NCI-H2107 (cell line): Measurements from ENCODE around the gene C1QTNF12.

Experiments
- DNase-seq: peaks from one replicate; lab custom pipeline; 2025; lab: John Stamatoyannopoulos, UW

The C1QTNF12 gene

DNA sequence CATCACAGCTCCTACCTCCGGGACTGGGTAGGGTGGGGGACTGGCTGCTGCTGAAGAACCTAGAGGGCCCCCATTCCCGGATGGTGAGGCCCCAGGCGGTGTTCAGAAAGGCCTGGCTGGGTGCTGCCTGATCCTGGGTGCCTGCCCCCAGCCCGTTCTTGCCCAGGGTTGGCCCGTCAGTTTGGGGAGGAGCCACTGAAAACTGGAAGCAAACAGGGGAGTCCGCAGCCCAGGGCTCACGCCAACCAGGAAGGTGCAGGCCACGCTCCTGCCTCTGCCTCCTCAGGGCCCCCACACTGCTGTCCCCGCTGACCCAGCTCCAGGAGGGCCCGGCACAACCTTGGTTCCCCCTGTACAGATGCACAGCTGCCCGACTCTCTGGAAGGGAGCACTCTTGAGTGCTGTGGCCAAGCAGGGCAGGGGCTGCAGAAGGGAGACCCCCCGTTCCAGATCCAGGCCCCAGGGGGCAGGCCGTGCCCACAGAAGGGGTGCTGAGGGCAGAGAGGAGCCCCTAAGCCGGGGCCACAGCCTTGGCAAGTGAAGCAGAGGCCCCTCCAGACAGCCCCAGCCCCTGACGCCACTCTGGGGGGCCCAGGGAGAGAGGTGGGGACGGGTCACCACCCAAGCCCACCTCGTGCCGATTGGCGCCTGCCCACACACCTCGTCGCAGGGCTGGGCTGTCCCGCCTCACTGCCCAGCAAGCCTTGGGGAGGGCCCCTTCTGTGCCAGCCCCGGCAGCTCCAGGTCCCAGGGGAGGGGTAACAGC, 5.5 kb downstream of the C1QTNF12 start:
- no peak for DNase-seq

DNA sequence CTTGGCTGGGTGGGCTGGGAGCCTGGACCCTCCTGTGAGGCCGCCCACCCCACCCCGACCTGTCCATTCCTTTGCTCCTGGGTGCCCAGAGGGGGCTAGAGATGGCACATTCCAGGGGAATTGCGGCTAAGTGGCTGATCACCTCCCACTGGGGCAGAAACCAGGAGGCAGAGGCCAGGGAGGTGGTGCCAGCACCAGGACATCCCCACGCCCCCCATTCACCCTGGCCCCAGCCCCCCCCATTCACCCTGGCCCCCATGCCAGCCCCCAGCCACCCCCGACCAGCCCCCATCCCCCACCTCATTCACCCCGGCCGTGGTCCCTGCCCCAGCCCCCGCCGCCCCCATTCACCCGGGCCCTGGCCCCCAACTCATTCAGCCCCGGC, 6.2 kb downstream of the C1QTNF12 start:
- DNase-seq, result no peak

DNA sequence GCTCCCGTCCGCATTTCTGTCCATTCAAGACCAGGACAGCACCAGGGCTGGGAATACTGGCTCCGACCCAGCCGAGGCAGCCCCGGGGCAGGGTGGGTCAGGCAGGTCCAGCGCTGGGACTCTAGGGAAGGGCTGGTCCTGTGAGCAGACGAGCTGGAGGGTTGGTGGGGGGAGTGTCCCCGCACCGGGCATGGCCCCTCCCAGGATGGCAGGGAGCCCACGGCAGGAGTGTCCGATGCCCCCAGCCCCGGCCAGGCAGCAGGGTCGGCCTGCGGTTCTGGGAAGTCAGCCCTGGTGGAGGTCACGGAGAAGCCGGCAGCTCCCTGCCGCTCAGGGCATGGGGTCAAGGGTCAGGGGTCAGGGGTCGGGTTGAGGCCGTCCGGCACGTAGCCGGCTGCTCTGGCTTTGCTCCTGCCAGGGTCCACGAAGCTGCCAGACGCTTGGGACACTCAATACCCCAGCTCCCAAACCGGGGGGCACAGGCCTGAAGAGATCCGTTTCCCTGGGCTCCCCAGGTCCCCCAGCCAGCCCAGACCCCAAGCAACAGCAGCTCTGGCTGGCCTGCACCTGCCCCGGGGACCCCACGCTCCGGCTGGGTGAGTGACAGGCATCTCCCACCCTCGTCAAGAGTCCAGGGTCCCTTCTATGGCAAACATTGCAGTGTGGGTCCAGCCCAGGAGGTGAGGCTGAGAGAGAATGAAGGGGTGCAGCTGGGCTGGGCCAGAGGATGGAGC, 6.7 kb downstream of the C1QTNF12 start:
- no peak for DNase-seq

DNA sequence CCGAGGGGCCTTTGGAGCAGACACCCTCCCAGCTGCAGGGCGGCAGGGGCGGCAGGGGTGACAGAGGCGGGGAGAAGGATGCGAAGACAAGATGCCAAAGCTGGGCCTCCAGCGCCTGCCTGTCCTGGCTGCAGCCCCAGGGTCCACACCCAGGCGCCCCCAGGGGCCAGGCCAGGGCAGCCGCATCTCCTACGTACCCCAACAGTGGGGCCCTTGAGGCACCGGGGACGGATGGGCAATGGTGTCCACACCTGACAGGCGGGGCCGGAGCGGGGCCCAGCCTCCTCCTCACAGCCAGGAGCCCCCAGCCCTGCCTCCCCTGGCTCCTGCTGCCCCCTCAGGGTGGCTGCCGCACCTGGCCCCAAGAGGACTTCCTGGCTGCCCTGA, 7.3 kb downstream of the C1QTNF12 start:
- DNase-seq, result no peak

DNA sequence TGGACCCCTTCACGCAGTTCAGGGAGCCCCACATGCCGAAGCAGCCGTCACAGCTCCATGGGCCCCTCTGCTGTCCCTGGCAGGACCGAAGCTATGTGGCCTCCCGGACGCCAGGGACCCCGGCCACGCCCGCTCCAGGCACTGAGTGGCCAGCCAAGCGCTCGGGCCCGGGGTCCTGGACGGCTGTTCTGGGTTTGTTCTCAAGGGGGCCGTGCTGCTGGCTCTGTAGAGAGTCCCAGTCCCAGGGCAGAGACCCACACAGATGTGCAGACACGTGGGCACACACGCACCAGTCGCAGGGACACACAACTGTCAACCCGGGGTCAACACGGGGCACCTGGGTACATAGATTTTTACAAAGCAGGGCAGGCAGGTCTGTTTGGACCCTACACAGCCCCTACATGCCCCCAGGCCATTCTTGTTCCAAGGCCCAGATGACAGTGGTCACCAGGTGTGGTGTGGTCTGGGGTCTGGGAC, 7.8 kb downstream of the C1QTNF12 start:
- DNase-seq, result no peak

DNA sequence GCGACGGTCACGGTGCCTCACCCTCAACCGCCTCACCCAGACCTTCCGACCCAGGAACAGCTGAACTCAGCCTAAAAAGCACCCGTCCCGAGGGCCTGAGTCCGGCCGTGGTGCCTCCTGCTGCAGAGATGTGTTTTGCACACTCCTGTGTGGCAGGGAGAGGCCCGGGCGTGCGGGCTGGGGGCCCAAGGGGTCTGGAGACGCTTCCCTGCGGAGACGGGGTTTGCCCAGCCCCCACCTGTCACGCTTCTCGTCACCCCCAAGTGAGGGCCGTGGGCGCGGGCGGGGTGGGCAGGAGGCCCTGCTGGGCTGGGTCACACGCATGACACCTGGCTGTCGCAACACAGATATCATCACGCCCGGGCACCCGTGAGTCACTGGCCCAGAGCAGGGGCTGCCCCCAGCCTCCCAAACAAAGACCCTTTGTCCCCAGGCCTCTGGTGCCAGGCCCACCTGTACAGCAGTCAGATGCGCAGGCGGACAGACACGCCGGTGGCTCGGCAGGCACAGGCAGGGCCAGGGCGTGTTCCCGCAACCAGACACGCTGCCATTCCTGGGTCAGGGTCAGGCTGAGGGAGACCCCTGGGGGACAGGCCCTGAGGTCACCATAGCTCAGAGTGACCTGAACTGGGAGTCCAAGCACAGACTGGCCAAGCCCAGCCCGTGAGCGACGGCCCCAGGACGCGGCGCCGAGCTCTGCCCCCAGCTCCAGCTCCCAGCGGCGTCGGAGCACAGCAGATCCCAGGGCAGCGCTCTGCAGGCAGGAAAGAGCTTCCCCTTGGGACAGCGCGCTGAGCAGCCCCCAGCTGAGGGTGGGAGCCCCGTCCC, 8.4 kb downstream of the C1QTNF12 start:
- no peak for DNase-seq

DNA sequence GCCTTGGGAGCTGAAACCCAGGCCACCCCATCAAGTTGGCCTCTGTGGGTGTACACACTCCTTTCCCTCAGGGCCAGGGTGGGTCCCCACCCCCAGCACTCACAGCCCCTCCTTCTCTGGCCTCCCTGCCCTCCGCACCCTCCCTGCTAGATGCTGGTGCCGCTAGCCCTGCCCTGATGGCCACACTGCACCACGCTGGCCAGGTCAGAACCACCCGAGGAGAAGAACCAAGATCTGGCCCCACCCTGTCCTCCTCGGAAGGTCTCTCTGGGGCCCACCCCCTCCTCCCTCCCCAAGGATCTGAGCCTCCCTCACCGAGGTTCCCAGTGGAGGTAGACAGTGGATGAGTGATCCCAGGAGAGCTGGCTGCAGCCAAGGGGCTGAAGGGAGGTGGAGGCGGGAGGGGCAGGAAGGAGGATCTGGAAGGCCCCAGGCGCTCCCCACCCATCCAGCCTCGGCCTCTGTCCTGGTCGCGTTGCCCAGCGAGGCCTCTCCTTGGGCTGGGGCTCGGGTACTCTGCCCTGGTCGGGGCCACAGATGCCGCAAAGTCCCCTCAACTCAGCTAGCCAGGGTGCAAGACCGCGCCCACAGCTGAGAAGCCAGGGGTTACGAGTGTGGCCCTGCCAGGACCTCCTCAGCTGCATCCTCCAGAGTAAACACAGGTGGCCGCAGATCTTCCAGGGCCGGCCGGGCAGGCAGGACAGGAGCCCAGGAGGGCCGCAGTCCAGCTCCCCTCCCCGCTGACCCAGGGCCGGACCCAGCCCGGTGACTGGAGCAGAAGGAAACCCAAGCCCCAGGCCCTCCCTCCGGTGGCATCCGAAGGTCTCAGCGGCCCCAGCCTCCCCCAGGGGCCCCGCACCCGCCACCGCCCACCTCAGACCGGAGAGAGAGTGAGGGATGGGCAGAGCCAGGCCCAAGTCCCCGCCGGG, 9.3 kb downstream of the C1QTNF12 start:
- no peak for DNase-seq

DNA sequence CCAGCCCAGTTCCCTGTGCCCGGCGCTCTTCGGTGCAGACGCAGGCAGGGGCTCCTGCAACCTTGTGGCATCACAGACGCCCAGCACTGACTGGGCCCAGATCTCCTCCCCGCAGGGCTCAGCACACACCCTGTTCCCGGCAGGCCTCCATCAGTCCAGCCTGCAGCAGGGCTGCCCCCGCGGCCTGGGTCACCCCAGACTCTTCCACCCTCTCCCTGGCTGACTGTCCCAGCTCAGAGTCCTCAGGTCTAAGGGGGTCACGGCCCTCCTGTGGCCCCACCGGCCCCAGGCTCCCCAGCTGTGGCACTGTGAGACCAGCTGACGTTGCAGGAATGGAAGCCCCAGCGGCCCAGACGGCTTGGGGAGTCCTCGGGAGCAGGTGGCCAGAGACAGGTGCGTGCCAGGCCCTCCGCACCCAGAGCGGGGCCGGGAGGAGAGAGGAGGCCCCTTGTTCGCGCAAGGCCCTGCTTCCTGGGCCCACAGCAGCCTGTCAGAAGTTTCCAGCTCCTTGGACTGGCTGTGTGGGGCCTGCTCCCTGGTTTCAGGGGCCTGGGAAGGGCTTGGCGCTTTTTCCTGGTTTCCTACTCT, 10.3 kb downstream of the C1QTNF12 start:
- DNase-seq, result no peak

DNA sequence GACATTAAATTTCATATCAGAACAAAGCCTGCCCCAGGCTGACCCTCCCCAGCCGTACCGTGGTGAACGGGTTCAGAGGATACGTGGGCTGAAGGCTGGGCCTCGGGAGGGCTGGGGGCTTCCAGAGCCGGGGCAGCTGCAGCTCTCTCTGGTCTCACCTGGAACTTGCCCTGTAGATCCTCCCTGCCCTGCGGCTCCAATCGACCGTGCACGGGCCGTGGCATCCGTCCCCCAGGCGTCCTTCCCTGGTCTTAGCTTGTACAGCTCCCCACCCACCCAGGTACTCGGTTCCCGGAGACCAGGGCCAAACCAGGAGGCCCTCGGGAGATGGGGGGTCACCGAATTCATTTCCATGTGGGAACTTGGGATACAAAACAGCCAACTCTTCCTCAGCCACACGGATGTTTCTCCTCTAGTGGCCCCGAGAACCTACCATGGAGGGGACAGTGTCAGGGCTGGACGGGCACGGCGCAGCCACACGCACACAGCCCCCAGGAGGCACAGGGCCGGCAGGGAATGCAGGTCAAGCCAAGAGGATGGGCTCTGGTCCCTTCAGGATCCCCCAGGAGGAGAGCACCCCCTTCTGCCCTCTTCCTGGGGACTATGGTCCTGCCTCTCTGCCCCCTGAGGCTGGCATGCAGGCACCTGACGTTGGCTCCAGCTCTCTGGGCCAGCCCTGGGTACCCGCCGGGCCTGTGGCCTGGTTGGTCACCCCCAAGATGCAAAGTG, 11.3 kb downstream of the C1QTNF12 start:
- no peak for DNase-seq

DNA sequence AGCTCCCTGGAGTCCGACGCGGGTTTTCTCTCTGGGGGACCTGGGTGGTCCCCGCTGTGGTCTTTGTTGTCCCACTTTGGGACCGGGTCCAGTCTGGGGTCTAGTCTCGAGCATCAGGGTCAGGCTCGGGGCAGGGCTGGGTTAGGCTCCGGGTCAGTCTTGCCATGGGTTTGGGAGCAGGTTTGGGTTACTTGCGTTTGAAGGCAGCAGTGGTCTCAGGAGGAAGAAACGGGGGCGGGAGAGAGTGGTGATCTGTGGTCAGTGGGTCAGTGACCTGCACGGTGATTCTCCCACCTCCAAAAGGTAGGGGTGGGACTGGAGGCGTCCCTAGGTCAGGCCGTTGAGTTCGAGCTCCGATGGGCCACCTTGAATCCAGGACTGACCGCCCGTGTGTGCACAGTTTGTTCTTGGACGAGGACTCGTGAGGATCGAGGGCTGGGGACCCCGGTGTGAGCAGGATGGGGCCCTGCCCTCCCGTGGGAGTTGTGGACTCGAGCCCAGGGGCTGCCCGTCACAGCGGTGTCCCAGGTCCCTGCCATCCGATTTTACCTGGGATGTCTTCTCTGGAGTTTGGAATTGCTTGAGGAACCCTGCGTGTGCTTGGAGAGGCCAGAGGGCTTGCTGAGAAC, 12.2 kb downstream of the C1QTNF12 start:
- DNase-seq, result no peak

DNA sequence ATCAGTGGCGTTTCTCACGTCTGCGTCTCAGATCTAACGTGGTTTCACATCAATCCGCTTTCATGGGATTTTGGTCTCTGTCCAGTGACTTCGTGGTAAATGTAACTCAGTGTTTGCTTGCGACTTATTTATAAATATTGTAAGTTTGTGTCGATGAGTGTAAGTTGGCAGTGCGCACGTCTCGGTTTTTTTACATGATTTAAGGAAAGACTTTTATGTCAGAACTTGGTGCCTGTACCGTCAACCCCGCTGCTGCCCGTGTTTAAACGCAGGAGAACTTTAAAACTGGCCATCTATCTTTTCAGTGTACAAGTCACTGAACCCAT, 13.0 kb downstream of the C1QTNF12 start:
- DNase-seq, result no peak

DNA sequence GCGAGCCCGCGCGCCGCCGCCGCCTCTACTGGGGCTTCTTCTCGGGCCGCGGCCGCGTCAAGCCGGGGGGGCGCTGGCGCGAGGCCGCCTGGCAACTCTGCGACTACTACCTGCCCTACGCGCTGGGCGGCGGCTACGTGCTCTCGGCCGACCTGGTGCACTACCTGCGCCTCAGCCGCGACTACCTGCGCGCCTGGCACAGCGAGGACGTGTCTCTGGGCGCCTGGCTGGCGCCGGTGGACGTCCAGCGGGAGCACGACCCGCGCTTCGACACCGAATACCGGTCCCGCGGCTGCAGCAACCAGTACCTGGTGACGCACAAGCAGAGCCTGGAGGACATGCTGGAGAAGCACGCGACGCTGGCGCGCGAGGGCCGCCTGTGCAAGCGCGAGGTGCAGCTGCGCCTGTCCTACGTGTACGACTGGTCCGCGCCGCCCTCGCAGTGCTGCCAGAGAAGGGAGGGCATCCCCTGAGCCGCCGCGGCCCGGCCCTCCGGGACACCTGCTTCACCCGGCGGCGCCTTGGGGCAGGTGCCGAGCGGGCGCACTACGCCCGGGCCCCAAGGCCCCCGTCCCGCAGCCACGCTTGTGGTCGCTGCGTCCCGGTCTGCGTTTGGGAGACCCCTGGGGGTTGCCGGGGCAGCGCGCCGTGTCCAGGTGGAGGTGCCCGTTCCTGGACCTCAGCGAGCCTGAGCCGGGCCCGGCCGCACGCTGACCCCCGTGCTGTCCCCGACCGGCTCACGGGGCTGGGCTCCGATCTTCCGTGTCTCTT, 13.5 kb downstream of the C1QTNF12 start:
- DNase-seq, result no peak

DNA sequence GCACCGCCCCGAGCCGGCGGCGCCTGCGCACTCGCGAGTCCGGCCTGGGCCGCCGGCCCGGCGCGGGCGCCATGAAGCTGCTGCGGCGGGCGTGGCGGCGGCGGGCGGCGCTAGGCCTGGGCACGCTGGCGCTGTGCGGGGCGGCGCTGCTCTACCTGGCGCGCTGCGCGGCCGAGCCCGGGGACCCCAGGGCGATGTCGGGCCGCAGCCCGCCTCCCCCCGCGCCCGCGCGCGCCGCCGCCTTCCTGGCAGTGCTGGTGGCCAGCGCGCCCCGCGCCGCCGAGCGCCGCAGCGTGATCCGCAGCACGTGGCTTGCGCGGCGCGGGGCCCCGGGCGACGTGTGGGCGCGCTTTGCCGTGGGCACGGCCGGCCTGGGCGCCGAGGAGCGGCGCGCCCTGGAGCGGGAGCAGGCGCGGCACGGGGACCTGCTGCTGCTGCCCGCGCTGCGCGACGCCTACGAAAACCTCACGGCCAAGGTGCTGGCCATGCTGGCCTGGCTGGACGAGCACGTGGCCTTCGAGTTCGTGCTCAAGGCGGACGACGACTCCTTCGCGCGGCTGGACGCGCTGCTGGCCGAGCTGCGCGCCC, 14.2 kb downstream of the C1QTNF12 start, which contains the start of gene B3GALT6:
Gene B3GALT6, plus strand, starts transcription at position 30 of the 588 bp plus-strand sequence. Its CDS starts 42 bp downstream, at position 72.
- DNase-seq, result no peak

DNA sequence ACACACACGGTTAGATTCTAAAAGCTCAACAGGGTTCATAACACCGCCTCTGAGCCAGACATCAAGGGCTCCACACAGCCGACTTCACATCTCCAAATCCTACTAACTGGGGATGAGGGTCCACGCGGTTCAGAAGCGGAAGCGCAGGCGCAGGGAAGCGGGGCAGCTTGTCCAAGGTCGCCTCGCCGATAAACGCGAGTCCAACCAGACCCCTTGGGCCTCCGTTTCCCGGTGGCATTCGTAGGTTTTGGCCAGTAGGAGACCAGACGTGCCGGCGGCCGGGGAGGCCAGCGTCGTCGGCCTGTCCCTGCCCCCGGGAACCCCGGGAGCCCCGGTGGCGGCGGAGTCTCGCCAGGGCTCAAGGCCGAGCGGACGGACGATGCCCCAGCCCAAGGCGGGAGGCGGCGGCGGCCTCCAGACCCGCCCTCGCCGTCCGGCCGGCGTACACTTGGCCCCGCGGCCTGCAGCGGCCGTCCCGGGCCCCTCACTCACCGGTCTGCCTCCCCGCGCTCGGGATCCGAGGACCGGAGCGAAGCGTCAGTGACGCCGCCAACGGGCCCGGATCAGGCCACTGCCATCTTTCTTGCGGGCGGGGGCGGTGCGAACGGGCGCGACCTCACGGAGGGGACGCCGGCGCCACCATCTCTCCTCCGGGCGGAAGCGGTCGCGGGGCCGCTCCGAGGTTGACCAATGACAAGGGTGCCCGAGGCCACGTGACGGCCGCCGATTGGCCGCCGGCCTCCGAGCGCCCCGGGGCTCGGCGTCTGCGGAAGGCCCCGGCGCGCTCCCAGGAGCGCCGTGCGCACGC, 14.9 kb downstream of the C1QTNF12 start, which contains the start of gene SDF4:
Gene SDF4, minus strand, starts transcription at position 602 of the 808 bp plus-strand sequence. CDS start 3,229 bp downstream, outside the sequence.
- peak; percentile 40 for DNase-seq

DNA sequence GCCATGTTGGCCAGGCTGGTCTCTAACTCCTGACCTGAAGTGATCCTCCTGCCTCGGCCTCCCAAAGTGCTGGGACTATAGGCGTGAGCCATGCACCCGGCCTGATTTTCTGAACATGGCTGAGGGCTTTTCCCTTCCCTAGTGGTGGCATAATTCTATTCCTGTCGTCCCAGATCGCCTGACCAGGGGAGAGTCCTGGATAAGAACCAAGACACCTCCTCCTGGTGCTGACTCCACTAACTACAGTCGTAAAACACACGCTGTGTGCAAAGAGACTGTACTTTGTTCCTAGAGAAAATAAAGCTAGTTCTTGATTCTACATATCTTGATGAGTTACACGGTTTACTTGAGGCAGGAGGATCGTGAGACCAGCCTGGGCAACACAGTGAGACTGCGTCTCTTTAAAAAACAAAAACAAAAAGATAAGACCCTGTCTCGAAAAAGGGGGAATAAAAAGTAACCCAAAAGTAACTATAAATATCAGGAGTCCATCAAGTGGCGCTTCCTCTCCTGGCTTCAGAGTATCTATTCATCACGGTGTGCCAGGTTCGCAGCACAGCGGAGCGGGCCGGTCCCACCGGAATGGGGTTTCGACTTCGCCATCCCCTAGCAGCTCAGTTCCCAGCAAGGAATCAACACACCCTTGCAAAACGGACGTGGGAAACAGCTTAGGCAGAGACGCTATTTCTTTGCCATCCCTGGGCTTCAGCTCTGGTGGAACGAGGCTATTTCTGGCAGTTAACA, 15.7 kb downstream of the C1QTNF12 start:
- no peak for DNase-seq

DNA sequence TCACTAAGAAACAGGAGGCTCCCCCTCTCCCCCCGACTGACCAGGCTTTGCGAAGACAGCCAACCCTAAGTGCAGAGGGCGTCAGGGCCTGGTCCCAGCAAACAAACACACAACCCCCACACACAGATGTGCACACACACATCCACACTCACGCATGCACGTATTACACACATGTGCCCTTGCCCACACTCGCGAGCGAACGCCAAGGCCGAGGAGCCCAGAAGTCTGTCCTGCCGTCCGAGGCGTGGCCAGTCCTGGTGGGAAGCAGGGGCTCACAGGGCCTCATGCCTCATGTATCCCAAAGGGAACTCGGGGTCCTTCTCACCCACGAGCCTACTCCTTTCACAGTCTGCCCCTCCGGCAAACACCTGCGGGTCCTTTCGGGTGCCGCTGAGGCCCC, 16.8 kb downstream of the C1QTNF12 start:
- no peak for DNase-seq
